Esophagus squamous epithelium (tissue), 4 donors: ENCODE data around the gene CREBL2.

ENCODE experiments used
- CTCF ChIP-seq, 6 experiments: fragments of 450-650 bp in 4 of 6; fragments of 200-600 bp in 2 of 6; sonication (generic) in 2 of 6; IDR thresholded peaks; one replicate each; pipeline ENCODE4 v1.5.1; 2016 to 2019; ENCODE audit warnings: antibody characterized with exemption in 6 of 6, mild to moderate bottlenecking in 4 of 6, moderate library complexity in 4 of 6
- POLR2A ChIP-seq, 4 donors: fragments of 450-650 bp; IDR thresholded peaks; one replicate each; pipeline ENCODE4 v1.6.1; 2017; ENCODE audit warnings: antibody characterized with exemption in 4 of 4, mild to moderate bottlenecking in 4 of 4, moderate library complexity in 3 of 4

GRCh38 chr12:12604740-12605139 lies 6.9 kb upstream of the CREBL2 start:
- TF ChIP-seq CTCF (IDR thresholded peaks at IDR 0.05) (no peak), POLR2A (IDR thresholded peaks at IDR 0.05) (no peak)
